ENCODE data around the gene KCNN1.

Gene KCNN1

GRCh38 chr19:18016209-18016910, 49.5 kb downstream of the KCNN1 start:
- TF ChIP-seq CTCF (IDR thresholded peaks at IDR 0.05; ENCODE audit: low read depth, low read length) (no peak), EZH2phosphoT487 (IDR thresholded peaks at IDR 0.05; ENCODE audit: low read depth) (no peak)
- Histone ChIP-seq H3K4me3 (ENCODE audit: low read length) (no peak overlapping the region), H3K36me3 (replicated peaks; ENCODE audit: low read depth, low read length) (peaks cover 27% of the 10 kb centered on the region), H3K9ac (ENCODE audit: low read length) (no peak overlapping the region), H2AFZ (ENCODE audit: low read depth, low read length) (no peak overlapping the region), H3K79me2 (ENCODE audit: low read length) (no peaks in the 10 kb centered on the region), H4K20me1 (ENCODE audit: insufficient read depth, low read length) (no peaks in the 10 kb centered on the region), H3K4me2 (ENCODE audit: low read length) (no peak overlapping the region), H3K4me1 (ENCODE audit: low read length) (peaks cover 17% of the 10 kb centered on the region), H3K27ac (ENCODE audit: low read length) (no peak overlapping the region), H3K27me3 (ENCODE audit: low read depth, low read length) (no peaks in the 10 kb centered on the region), H3K9me3 (ENCODE audit: insufficient read depth, low read length) (no peaks in the 10 kb centered on the region)

GRCh38 chr19:18017275-18018083, 50.6 kb downstream of the KCNN1 start:
- H2AFZ ChIP-seq (ENCODE audit: low read depth, low read length): no peak overlapping the region
- H3K36me3 ChIP-seq (replicated peaks; ENCODE audit: low read depth, low read length): peaks cover 26% of the 10 kb centered on the region
- H4K20me1 ChIP-seq (ENCODE audit: insufficient read depth, low read length): no peaks in the 10 kb centered on the region
- H3K9me3 ChIP-seq (ENCODE audit: insufficient read depth, low read length): no peaks in the 10 kb centered on the region
- no peak overlapping the region; the same call in 1 of the 2 replicates for H3K27ac ChIP-seq (ENCODE audit: low read length)
- H3K4me2 ChIP-seq (ENCODE audit: low read length): no peak overlapping the region
- TF ChIP-seq CTCF (IDR thresholded peaks at IDR 0.05; ENCODE audit: low read depth, low read length) (no peak), EZH2phosphoT487 (IDR thresholded peaks at IDR 0.05; ENCODE audit: low read depth) (no peak)
- no peak overlapping the region for H3K9ac ChIP-seq (ENCODE audit: low read length)
- H3K79me2 ChIP-seq (ENCODE audit: low read length): 0 out of 2 replicates have a peak, but pooled peaks cover 2% of the 10 kb centered on the region
- no peak overlapping the region for H3K4me3 ChIP-seq (ENCODE audit: low read length)
- peaks cover 24% of the 10 kb centered on the region for H3K4me1 ChIP-seq (ENCODE audit: low read length)
- H3K27me3 ChIP-seq (ENCODE audit: low read depth, low read length): no peaks in the 10 kb centered on the region

GRCh38 chr19:18020212-18021085, 53.5 kb downstream of the KCNN1 start:
- H3K4me1 ChIP-seq (ENCODE audit: low read length): peaks cover 41% of the 10 kb centered on the region
- peaks cover 5% of the 10 kb centered on the region for H3K36me3 ChIP-seq (replicated peaks; ENCODE audit: low read depth, low read length)
- no peaks in the 10 kb centered on the region for H3K27me3 ChIP-seq (ENCODE audit: low read depth, low read length)
- peak overlapping the region; percentile 69 for H3K27ac ChIP-seq (ENCODE audit: low read length)
- peak overlapping the region; percentile 80; the same call in 1 of the 2 replicates for H3K9ac ChIP-seq (ENCODE audit: low read length)
- H2AFZ ChIP-seq (ENCODE audit: low read depth, low read length): peak overlapping the region; percentile 55; the same call in 1 of the 2 replicates
- peaks cover 10% of the 10 kb centered on the region; the same call in 1 of the 2 replicates for H3K79me2 ChIP-seq (ENCODE audit: low read length)
- H3K9me3 ChIP-seq (ENCODE audit: insufficient read depth, low read length): no peaks in the 10 kb centered on the region
- H3K4me2 ChIP-seq (ENCODE audit: low read length): peak overlapping the region; percentile 100
- no peaks in the 10 kb centered on the region for H4K20me1 ChIP-seq (ENCODE audit: insufficient read depth, low read length)
- peak overlapping the region; percentile 92; the same call in 1 of the 2 replicates for H3K4me3 ChIP-seq (ENCODE audit: low read length)
- TF ChIP-seq CTCF (IDR thresholded peaks at IDR 0.05; ENCODE audit: low read depth, low read length): no peak
- no peak for TF ChIP-seq EZH2phosphoT487 (IDR thresholded peaks at IDR 0.05; ENCODE audit: low read depth)

Measured in OCI-LY3 (cell line).